ENCODE measurements around the gene SLC10A4.

DNA sequence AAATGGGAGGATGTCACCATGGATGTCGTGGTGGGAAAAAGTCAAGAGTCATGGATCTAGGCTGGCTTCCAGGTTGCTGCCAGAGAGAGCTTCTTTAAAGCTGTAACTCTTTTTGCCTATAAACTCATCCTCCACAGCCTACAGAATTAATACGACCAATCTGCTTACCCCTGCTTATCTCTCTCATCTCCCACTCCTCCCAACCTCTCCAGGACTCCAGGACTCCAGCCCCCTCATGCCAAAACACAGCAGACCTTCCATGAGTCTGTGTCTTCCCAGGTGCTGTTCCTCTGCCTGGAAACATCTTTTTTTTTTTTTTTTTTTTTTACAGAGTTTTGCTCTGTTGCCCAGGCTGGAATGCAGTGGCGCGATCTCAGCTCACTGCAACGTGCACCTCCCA is 15.3 kb upstream of the SLC10A4 start:
- no peak for TF ChIP-seq JUNB (IDR thresholded peaks at IDR 0.05; ENCODE audit: unreplicated experiment)
- no peak for TF ChIP-seq EZH2phosphoT487 (IDR thresholded peaks at IDR 0.05; ENCODE audit: unreplicated experiment)
- TF ChIP-seq EZH2 (IDR thresholded peaks at IDR 0.05; ENCODE audit: low read depth, unreplicated experiment) = no peak
- TF ChIP-seq, protein P1, sequence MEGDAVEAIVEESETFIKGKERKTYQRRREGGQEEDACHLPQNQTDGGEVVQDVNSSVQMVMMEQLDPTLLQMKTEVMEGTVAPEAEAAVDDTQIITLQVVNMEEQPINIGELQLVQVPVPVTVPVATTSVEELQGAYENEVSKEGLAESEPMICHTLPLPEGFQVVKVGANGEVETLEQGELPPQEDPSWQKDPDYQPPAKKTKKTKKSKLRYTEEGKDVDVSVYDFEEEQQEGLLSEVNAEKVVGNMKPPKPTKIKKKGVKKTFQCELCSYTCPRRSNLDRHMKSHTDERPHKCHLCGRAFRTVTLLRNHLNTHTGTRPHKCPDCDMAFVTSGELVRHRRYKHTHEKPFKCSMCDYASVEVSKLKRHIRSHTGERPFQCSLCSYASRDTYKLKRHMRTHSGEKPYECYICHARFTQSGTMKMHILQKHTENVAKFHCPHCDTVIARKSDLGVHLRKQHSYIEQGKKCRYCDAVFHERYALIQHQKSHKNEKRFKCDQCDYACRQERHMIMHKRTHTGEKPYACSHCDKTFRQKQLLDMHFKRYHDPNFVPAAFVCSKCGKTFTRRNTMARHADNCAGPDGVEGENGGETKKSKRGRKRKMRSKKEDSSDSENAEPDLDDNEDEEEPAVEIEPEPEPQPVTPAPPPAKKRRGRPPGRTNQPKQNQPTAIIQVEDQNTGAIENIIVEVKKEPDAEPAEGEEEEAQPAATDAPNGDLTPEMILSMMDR (conservative IDR thresholded peaks at IDR 0.05; ENCODE audit: low read depth in 2 of 2) = no peak
- TF ChIP-seq ZNF331 (CRISPR knock-in tag; IDR thresholded peaks at IDR 0.05; ENCODE audit: low read depth) = no peak
- TF ChIP-seq, protein P2, sequence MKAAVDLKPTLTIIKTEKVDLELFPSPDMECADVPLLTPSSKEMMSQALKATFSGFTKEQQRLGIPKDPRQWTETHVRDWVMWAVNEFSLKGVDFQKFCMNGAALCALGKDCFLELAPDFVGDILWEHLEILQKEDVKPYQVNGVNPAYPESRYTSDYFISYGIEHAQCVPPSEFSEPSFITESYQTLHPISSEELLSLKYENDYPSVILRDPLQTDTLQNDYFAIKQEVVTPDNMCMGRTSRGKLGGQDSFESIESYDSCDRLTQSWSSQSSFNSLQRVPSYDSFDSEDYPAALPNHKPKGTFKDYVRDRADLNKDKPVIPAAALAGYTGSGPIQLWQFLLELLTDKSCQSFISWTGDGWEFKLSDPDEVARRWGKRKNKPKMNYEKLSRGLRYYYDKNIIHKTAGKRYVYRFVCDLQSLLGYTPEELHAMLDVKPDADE (IDR thresholded peaks at IDR 0.05) = no peak
- TF ChIP-seq POLR2AphosphoS5 (IDR thresholded peaks at IDR 0.05; ENCODE audit: low read depth) = no peak
- TF ChIP-seq CREB1 (CRISPR knock-in tag; IDR thresholded peaks at IDR 0.05; ENCODE audit: low read depth) = no peak
- no peak for TF ChIP-seq ZNF114 (CRISPR knock-in tag; IDR thresholded peaks at IDR 0.05)
- TF ChIP-seq, protein P3, sequence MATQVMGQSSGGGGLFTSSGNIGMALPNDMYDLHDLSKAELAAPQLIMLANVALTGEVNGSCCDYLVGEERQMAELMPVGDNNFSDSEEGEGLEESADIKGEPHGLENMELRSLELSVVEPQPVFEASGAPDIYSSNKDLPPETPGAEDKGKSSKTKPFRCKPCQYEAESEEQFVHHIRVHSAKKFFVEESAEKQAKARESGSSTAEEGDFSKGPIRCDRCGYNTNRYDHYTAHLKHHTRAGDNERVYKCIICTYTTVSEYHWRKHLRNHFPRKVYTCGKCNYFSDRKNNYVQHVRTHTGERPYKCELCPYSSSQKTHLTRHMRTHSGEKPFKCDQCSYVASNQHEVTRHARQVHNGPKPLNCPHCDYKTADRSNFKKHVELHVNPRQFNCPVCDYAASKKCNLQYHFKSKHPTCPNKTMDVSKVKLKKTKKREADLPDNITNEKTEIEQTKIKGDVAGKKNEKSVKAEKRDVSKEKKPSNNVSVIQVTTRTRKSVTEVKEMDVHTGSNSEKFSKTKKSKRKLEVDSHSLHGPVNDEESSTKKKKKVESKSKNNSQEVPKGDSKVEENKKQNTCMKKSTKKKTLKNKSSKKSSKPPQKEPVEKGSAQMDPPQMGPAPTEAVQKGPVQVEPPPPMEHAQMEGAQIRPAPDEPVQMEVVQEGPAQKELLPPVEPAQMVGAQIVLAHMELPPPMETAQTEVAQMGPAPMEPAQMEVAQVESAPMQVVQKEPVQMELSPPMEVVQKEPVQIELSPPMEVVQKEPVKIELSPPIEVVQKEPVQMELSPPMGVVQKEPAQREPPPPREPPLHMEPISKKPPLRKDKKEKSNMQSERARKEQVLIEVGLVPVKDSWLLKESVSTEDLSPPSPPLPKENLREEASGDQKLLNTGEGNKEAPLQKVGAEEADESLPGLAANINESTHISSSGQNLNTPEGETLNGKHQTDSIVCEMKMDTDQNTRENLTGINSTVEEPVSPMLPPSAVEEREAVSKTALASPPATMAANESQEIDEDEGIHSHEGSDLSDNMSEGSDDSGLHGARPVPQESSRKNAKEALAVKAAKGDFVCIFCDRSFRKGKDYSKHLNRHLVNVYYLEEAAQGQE (IDR thresholded peaks at IDR 0.05; ENCODE audit: unreplicated experiment) = no peak
- TF ChIP-seq STAT1 (IDR thresholded peaks at IDR 0.05; ENCODE audit: unreplicated experiment) = no peak

Data from GM23338 (cell line).